VCaP (cell line): ENCODE results near the gene CAMSAP1.

ENCODE experiments used
- H3K27ac ChIP-seq: fragments of 450-650 bp; 2 replicates; pipeline ENCODE4 v1.5.1; 2017
- CTCF ChIP-seq: fragments of 450-650 bp; conservative IDR thresholded peaks from 2 replicates; pipeline ENCODE4 v1.5.1; 2017; ENCODE audit warnings: mild to moderate bottlenecking, moderate library complexity

The CAMSAP1 gene

DNA sequence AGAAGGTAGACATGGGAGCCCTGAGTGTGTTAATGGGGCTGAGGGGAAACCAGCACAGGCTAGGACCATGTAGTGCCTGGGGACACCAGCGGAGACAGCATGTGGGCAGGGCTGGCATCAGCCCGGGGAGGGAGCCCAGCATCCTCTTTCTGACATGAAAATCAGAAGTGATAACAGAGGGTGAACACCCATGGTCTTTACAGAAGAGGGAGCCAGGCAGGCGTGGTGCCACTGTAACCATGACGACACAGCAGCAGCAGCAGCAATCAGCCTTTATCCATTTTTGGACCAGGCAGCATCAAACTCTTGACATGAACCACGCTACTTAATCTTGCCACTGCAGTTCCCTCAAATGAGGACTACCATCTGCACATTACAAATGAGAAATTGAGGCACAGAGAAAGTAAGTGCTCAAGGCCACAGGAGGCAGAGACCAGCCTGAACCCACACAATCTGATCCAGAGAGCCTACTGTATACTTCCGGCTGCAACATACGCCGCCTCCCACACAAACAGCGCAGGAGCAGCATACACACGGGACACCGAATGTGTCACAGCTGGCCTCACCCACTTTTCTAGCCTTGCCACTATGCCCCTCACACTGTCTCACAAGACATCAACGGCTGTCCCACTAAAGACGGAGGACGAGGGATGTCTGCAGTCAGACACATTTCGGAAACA, 23.8 kb downstream of the CAMSAP1 start:
- no peak for TF ChIP-seq CTCF
- no peak overlapping the region for H3K27ac ChIP-seq

DNA sequence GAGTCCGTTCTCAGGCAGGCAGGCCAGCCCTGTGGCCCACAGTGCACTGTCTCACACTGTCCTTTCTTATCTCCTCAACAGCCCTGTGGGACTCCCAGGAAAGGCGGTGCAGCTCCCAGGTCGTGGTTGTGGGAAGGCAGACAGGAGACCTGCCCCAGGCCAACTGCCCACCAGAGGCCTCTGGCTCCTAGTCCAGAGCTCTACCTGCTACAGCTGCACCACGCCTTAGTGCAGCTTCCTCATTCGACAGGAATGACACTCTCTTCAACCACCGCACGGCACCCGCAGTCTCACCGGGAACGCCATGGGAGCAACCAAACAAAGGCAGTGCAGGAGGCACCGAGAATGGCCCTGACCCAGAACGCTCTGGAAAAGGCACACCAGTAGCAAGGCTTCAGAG, 25.3 kb downstream of the CAMSAP1 start:
- TF ChIP-seq CTCF: no peak
- no peak overlapping the region for H3K27ac ChIP-seq

GRCh38 chr9:135880438-135880837, 26.9 kb downstream of the CAMSAP1 start:
- H3K27ac ChIP-seq: no peak overlapping the region
- no peak for TF ChIP-seq CTCF

- TF ChIP-seq CTCF: no peak
- H3K27ac ChIP-seq: no peak overlapping the region
These were observed 27.7 kb downstream of the CAMSAP1 start for GRCh38 chr9:135879619-135880018.

GRCh38 chr9:135879237-135879601, 28.1 kb downstream of the CAMSAP1 start:
- TF ChIP-seq CTCF: no peak
- no peak overlapping the region for H3K27ac ChIP-seq

- H3K27ac ChIP-seq: no peak overlapping the region
- TF ChIP-seq CTCF: no peak
These were observed 28.7 kb downstream of the CAMSAP1 start for GRCh38 chr9:135878528-135879236.

- TF ChIP-seq CTCF: no peak
- H3K27ac ChIP-seq: no peak overlapping the region
These were observed 29.4 kb downstream of the CAMSAP1 start for GRCh38 chr9:135877791-135878527.
